Transverse colon (tissue), 3 donors: ENCODE data around the gene FMNL1.

Experiments
- CTCF ChIP-seq, 5 experiments: fragments of 200-600 bp in 3 of 5; fragments of 450-650 bp in 2 of 5; sonication (generic) in 3 of 5; IDR thresholded peaks; 1 replicate in 2 of 5; 2 replicates in 3 of 5; pipeline ENCODE4 v1.5.1; 2016 to 2017; ENCODE audit warnings: antibody characterized with exemption in 5 of 5, inconsistent platforms in 3 of 5, mild to moderate bottlenecking in 2 of 5, moderate library complexity in 1 of 5
- EP300 ChIP-seq: sonication (generic); formaldehyde crosslinking; IDR thresholded peaks from one replicate; pipeline ENCODE4 v1.6.1; 2017; ENCODE audit warnings: antibody characterized with exemption, low read depth
- POLR2A ChIP-seq: fragments of 450-650 bp; IDR thresholded peaks from one replicate; pipeline ENCODE4 v1.6.1; 2016; ENCODE audit warnings: antibody characterized with exemption, mild to moderate bottlenecking, moderate library complexity

- TF ChIP-seq POLR2A, result no peak
- TF ChIP-seq CTCF (IDR thresholded peaks at IDR 0.05), result no peak
- no peak for TF ChIP-seq EP300
Measured at GRCh38 chr17:45190503-45191255, 31.0 kb upstream of the FMNL1 start.
